GM13977 (cell line): Measurements from ENCODE around the gene CREB3L4.
"Not testable (repeated sequence)": the region's sequence is repeated elsewhere in the genome, so short reads cannot be mapped to it uniquely, and the experiment has no call there.

ENCODE experiments used
- DNase-seq: peaks from one replicate; pipeline ENCODE4 v3.0.0; 2012; ENCODE audit warnings: low spot score
- in situ Hi-C: fragments of 300-500 bp; cut with MboI; formaldehyde crosslinking; loops from one replicate; pipeline ENCODE4 v1.12.0; 2022; ENCODE audit warnings: low sequenced_read_pairs, low pct_unique_long_range_greater_than_20kb, mixed read lengths, inconsistent platforms; ENCODE audit not compliant: unreplicated experiment
- TF ChIP-seq, protein P1 (sequence below): IDR thresholded peaks from 2 replicates; pipeline ENCODE4 v1.5.1; 2012; ENCODE audit warnings: mild to moderate bottlenecking, control low read depth; ENCODE audit not compliant: insufficient read depth; ENCODE audit errors: extremely low read depth, missing control alignments

CREB3L4 gene

DNA sequence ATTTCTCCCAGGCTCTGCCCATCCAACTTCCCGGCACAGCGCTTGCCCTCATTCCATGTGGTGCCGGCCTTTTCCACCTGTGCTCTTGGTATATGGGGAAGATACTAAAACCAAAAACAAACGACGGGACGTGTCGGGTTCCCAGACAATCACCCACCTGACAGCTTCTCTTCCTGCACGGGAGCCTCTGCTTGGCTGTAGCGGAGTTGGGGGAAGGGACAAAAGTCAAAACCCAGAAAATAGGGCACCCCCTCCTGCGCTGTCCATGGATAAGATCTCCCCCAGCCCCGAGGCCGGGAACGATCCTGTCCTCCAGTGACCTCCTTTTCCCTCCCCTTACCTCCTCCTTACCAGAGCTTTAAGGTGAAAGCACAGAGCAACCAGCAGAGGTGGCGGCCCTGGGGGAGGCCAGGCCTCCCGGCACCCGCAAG is 9.1 kb downstream of the CREB3L4 start:
- TF ChIP-seq, protein P1, sequence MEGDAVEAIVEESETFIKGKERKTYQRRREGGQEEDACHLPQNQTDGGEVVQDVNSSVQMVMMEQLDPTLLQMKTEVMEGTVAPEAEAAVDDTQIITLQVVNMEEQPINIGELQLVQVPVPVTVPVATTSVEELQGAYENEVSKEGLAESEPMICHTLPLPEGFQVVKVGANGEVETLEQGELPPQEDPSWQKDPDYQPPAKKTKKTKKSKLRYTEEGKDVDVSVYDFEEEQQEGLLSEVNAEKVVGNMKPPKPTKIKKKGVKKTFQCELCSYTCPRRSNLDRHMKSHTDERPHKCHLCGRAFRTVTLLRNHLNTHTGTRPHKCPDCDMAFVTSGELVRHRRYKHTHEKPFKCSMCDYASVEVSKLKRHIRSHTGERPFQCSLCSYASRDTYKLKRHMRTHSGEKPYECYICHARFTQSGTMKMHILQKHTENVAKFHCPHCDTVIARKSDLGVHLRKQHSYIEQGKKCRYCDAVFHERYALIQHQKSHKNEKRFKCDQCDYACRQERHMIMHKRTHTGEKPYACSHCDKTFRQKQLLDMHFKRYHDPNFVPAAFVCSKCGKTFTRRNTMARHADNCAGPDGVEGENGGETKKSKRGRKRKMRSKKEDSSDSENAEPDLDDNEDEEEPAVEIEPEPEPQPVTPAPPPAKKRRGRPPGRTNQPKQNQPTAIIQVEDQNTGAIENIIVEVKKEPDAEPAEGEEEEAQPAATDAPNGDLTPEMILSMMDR, result no peak
- in situ Hi-C loops, result loop anchor here (25.0 kb wide), 1 partner anchor 465 kb away; no protein-coding TSS in a partner anchor
- DNase-seq, result no peak

DNA sequence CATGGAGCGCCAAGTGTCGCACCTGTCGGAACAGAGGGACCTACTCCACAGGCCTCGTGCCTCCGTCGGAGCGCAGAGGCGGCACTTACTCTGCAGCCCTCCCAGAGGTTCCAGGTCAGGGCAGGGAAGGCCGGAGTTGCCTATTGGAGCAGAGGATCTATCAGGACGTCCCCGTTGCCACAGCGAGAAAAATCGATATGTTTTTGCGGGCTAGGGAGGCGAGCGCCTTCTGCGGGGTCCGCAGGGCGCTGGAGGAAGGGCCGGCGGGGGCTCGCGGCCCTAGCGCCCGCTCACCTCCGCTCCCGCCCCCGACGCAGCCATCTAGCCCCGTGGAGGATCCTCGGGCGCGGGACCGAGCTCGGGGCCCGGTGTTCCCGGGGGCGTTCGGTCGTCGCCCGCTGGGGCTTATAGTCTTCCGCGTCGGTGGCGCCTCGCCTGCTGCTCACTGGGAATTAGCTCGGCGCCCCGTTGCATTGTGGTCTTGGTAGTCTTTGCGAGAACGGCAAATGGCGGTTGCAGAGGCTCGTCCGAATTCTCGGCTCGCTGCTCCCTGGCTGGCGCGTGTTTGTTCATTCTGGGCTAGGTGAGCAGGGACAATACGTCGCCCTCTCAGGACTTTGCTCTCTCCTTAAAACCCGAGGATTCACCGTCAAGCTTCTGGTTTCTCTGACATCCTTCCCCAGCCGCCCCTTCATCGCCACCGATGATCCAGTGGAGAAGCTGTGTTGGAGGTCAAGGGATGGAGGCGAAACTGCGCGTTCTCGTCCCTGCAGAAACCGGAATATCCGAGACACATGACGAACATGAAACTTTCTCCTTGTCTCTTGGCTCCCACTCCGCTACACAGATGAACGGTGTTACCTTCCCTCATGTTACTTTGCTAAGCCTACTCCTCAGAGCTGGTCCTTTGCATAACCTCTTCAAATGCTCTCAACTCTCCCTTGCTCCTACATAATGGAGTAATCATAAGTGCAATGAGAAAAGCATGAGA is 9.8 kb downstream of the CREB3L4 start, which contains the start of gene JTB:
Gene JTB (minus strand): TSS at position 425 of the 991 bp plus-strand sequence. CDS start 422 bp downstream, at position 3.
- TF ChIP-seq, protein P1, result no peak
- peak; percentile 92 for DNase-seq
- in situ Hi-C loops, result loop anchor here (25.0 kb wide), 1 partner anchor 465 kb away; no protein-coding TSS in a partner anchor

DNA sequence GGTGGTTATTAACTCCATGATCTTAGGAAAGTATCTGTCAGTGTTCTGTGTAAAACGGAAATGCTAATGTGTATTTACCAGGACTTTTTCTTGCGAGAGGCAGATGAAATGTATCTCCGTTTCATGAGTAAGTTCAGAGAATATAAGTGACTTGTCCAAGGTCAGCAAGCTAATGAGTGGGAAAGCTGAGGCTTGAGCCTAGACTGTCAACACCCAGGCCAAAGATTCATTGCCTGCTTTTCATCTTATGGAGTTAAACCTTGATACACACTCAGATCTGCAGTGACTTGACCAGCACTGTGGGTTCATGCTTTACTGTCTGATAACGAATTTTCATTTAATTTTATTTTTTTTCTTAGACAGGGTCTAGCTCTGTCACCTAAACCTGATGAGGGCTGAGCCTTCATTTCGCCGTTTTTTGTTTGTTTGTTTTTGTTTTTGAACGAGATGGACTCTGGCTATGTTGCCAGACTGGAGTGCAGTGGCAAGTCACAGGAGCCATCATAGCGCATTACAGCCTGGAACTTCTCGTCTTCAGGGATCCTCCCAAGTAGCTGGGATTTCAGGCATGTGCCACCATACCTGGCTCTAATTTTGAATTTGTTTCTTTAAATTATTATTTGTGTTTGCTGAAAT is 10.7 kb downstream of the CREB3L4 start:
- TF ChIP-seq, protein P1, result no peak
- DNase-seq, result no peak
- in situ Hi-C loops, result loop anchor here (25.0 kb wide), 1 partner anchor 466 kb away; no protein-coding TSS in a partner anchor

DNA sequence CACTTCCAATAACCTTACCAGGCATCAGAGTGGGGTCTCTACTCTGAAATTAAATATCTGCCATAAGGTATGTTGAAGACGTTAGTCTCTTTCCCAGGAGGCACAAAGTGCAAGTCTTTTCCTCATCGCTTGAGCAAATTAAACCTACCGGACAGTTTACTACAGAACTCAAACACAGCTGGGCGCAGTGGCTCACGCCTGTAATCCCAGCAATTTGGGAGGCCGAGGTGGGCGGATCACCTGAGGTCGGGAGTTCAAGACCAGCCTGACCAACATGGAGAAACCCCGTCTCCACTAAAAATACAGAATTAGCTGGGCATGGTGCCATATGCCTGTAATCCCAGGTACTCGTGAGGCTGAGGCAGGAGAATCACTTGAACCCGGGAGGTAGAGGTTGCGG is 11.4 kb downstream of the CREB3L4 start:
- in situ Hi-C loops, result loop anchor here (25.0 kb wide), 1 partner anchor 467 kb away; no protein-coding TSS in a partner anchor
- DNase-seq, result not testable (repeated sequence)

DNA sequence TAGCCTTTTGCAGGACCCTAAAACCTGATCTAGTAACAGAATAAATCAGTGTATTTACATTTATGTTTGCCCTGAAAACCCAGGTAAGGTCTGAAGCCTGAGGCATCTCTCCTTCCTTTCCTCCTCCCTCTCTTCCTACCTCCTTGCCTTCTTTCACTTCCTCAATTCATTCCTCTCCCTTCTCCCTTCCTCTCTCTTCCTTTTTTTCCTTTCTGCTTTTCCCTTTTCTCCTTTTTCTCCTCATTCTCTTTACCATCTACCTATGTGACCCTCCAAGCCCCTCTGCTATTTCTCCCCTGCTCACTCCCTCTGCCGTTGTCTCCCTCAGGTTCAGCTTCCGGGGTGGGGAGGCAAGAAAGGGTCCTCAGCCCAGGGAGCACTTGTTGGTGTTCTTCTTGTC is 14.0 kb downstream of the CREB3L4 start:
- in situ Hi-C loops, result loop anchor here (5.0 to 25.0 kb wide), 3 partner anchors 184 to 469 kb away; partner anchors contain the start of genes ILF2 and NPR1

DNA sequence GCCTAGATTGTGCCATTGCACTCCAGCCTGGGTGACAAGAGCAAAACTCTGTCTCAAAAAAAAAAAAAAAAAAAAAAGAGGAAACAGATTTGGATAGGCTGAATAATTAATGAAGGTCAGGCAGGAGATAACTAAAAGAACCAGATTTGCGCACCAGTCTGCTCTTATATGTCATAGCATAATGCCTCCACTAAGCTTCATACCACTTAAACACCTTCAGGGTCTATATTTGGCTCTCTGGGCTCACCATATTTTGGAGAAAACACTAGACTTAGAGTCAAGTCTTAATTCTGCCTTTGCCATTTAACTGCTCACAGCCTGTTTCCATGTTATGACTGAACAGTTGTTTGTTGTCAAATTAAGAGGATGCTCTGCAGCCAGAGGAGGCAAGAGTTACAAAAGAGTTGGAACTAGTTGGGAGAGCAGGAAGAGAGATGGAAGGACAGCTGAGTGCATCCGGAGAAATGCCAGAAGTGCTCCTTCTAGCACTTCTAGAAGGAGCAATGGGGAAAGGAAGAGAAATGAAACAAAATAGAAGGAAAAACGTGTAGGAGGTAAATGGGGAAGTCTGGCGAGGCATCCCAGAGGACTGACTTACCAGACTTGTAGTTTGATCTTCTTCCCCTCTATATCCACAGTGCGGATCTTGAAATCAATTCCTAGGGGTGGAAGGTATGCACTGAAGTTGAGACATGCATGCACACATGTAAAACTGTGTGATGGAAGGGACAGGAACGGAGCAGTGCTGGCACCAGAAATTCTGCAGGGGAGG is 16.6 kb downstream of the CREB3L4 start:
- TF ChIP-seq, protein P1, result no peak
- DNase-seq, result no peak
- in situ Hi-C loops, result loop anchor here (5.0 to 25.0 kb wide), 3 partner anchors 187 to 472 kb away; partner anchors contain the start of genes ILF2 and NPR1

More for the DNA sequence above, 14.0 kb downstream of the CREB3L4 start:
- not testable (repeated sequence) for DNase-seq

DNA sequence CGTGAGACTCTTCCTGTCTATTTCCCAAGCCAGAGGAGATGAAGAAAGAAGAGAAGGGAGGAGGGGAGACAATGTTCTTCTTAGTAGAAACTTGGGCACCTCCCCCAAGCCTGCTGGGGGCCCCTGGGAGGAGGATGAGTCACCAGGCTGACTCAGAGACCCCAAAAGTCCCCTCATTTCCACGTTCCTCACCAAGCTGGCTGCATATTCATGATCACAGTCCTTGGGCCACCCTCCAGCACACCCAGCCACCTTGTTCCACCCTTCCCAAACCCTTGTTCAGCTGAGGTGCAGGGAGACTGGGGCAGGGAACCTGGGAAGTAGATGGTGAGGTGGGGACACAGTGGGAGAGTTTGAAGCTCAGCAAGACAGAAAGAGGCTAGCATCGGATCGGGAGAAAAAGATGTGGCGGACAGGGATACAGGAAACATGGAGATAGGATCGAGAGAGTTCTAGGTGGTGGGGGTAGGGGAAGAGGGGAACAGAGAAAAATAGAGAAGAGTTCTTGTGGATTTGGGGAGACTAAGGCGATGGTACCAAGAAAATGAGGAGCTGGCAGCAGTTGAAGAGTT is 17.7 kb downstream of the CREB3L4 start:
- in situ Hi-C loops, result loop anchor here (10.0 to 25.0 kb wide), 2 partner anchors 311 to 473 kb away; partner anchors contain the start of genes ILF2 and NPR1
- peak; percentile 46 for DNase-seq
- TF ChIP-seq, protein P1, result no peak
